Measurements from ENCODE around the gene NRG3.

DNA sequence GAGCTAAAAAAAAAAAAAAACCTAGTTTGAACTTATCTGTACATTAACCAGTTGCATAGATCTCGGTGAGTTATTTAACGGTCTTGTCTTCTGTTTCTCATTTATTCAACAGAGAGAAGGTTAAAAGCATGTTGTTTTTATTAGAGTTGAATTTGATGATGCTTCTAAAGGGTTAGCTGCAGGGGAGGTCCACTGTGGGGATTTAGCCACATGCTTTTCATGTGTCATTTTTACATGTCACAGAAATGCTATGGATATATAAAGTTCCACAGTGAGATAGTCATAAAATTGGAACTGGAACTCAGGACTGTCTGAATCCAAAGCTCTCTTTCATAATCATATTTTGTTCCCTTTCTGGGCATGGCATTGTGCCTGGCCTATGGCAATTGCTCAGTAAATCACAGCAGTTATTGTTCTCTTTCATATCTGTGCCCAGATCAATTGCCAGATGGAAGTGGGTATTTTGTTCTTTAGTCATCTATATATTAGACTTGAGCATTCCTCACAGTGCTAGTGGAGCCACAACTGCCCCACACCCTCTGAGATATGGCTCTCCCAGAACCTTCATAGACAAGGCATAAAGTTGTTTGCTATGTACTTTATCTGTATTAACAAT, 578.8 kb downstream of the NRG3 start:
- no peak for TF ChIP-seq SUZ12 (IDR thresholded peaks at IDR 0.05; ENCODE audit: extremely low read depth, insufficient read depth, insufficient read length)
- no peak for TF ChIP-seq ZNF274 (IDR thresholded peaks at IDR 0.05; ENCODE audit: low read depth, low read length)
- TF ChIP-seq YY1 (IDR thresholded peaks at IDR 0.05; ENCODE audit: insufficient read depth, insufficient read length), result no peak

Data from NT2/D1 (cell line).